K562 (cell line): ENCODE measurements around the gene SYNGR1. TPM values are rescaled to one million over a fixed set of nuclear protein-coding genes. Genes with fewer than 3 reads are reported as not detected.

Experiments used
- ATAC-seq: fragments of 200-7000 bp; cut with Tn5 transposase; 3 replicates; pipeline ENCODE4 v1.9.1; 2020; ENCODE audit warnings: moderate library complexity
- BruUV-seq: library from RNA; stranded (reverse); fragments of 400-500 nt; replicated peaks from 2 replicates; lab custom pipeline; 2021; lab: Mats Ljungman, UMichigan
- CTCF ChIA-PET: fragments of 300-600 bp; formaldehyde crosslinking; extraction: SDS; loops from one replicate; lab custom pipeline; 2021; ENCODE audit warnings: low intra/inter-chr PET ratio; lab: Yijun Ruan, JAX
- POLR2A ChIA-PET: fragments of 300-600, 350-650 bp; sonication (Branson Sonifier 250); formaldehyde crosslinking; extraction: SDS; loops from one replicate; lab custom pipeline; 2021; ENCODE audit warnings: antibody characterized with exemption, inconsistent platforms; lab: Yijun Ruan, JAX
- DNase-seq, 4 experiments: peaks; one replicate each; pipeline versions ENCODE4 v3.0.0 to v3.0.0-alpha.2; 2011 to 2018; ENCODE audit warnings: low spot score in 3 of 4, mixed read lengths in 3 of 4; ENCODE audit errors: extremely low read depth in 1 of 4
- FAIRE-seq: peaks from 2 replicates; lab custom pipeline; 2011; peaks lifted over from hg19 to GRCh38; lab: Jason Lieb, UNC
- H2AFZ ChIP-seq: 2 replicates; pipeline ENCODE4 v1.6.0; 2011; ENCODE audit warnings: low read depth, low read length, control low read depth, inconsistent platforms
- H3K27ac ChIP-seq: fragments of 200-600 bp; 3 replicates; pipeline ENCODE4 v1.8.0; 2011; ENCODE audit warnings: low read depth, mild to moderate bottlenecking, control low read depth, inconsistent platforms, low read length, moderate library complexity, mixed read lengths; ENCODE audit errors: extremely low read depth
- H3K27me3 ChIP-seq, 2 experiments: fragments of 300-600 bp in 1 of 2; 2 replicates in 1 of 2; 3 replicates in 1 of 2; pipeline versions ENCODE4 v1.6.0 to v1.8.0; 2011; ENCODE audit warnings: inconsistent platforms in 2 of 2, low read length in 2 of 2, mild to moderate bottlenecking in 1 of 2, mixed read lengths in 1 of 2, moderate library complexity in 1 of 2; ENCODE audit not compliant: control insufficient read depth in 2 of 2, insufficient read depth in 2 of 2
- H3K36me3 ChIP-seq: fragments of 300-600 bp; 3 replicates; pipeline ENCODE4 v1.8.0; 2011; ENCODE audit warnings: mild to moderate bottlenecking, low read length, inconsistent platforms; ENCODE audit not compliant: control insufficient read depth, insufficient read depth
- H3K4me1 ChIP-seq, 2 experiments: fragments of 200-600 bp in 1 of 2; replicated peaks in 1 of 2; 2 replicates in 1 of 2; 3 replicates in 1 of 2; pipeline versions ENCODE4 v1.5.1 to v1.8.0; 2011; ENCODE audit warnings: inconsistent platforms in 2 of 2, low read length in 2 of 2, mild to moderate bottlenecking in 1 of 2, mixed read lengths in 1 of 2, moderate library complexity in 1 of 2; ENCODE audit not compliant: control insufficient read depth in 2 of 2, insufficient read depth in 2 of 2
- H3K4me2 ChIP-seq: 2 replicates; pipeline ENCODE4 v1.6.1; 2011; ENCODE audit warnings: low read length, control low read depth, inconsistent platforms, mixed read lengths; ENCODE audit not compliant: insufficient read depth
- H3K4me3 ChIP-seq: fragments of 200-600 bp; sonication (generic), shearing (Covaris generic); 2 replicates; pipeline ENCODE4 v1.5.1; 2016; ENCODE audit warnings: control low read depth, inconsistent platforms
- H3K79me2 ChIP-seq: fragments of 200-600 bp; 3 replicates; pipeline ENCODE4 v1.8.0; 2011; ENCODE audit warnings: low read length, inconsistent platforms; ENCODE audit not compliant: control insufficient read depth, insufficient read depth
- H3K9ac ChIP-seq, 2 experiments: 2 replicates each; pipeline versions ENCODE4 v1.6.0 to v1.6.1; 2011; ENCODE audit warnings: low read depth in 2 of 2, low read length in 2 of 2, control low read depth in 1 of 2, inconsistent platforms in 1 of 2, mild to moderate bottlenecking in 1 of 2, mixed read lengths in 1 of 2; ENCODE audit not compliant: insufficient read depth in 1 of 2
- H3K9me1 ChIP-seq: one replicate; pipeline ENCODE4 v1.6.0; 2011; ENCODE audit warnings: inconsistent platforms, mild to moderate bottlenecking, low read length, moderate library complexity; ENCODE audit not compliant: control insufficient read depth, insufficient read depth
- H3K9me3 ChIP-seq: replicated peaks from 2 replicates; pipeline ENCODE4 v1.5.1; 2011; ENCODE audit warnings: low read depth, low read length, inconsistent platforms; ENCODE audit not compliant: control insufficient read depth, insufficient read depth
- H4K20me1 ChIP-seq: replicated peaks from 2 replicates; pipeline ENCODE4 v1.6.1; 2011; ENCODE audit warnings: low read length, inconsistent platforms, mixed read lengths; ENCODE audit not compliant: control insufficient read depth, insufficient read depth
- ARNT ChIP-seq, 2 experiments: fragments of 450-650 bp; IDR thresholded peaks; 2 replicates each; pipeline ENCODE4 v1.6.1; 2016; ENCODE audit warnings: mild to moderate bottlenecking in 1 of 2
- BCLAF1 ChIP-seq, 2 experiments: fragments of 450-650 bp in 1 of 2; IDR thresholded peaks; 2 replicates each; pipeline ENCODE4 v1.6.1; 2011 to 2017; ENCODE audit warnings: low read depth in 2 of 2, antibody characterized with exemption in 1 of 2, borderline replicate concordance in 1 of 2, low read length in 1 of 2, mild to moderate bottlenecking in 1 of 2, mixed read lengths in 1 of 2; ENCODE audit not compliant: control insufficient read depth in 1 of 2
- CBFB ChIP-seq: sonication (generic); formaldehyde crosslinking; IDR thresholded peaks from 2 replicates; pipeline ENCODE4 v1.4.0; 2020; ENCODE audit warnings: mild to moderate bottlenecking, missing genetic modification reagents
- FOXJ3 ChIP-seq: sonication (generic); formaldehyde crosslinking; IDR thresholded peaks from 2 replicates; pipeline ENCODE4 v1.4.0; 2020; ENCODE audit warnings: mild to moderate bottlenecking, missing genetic modification reagents
- GATAD2A ChIP-seq: fragments of 450-650 bp; IDR thresholded peaks from 2 replicates; pipeline ENCODE4 v1.6.1; 2017
- HDAC8 ChIP-seq: fragments of 450-650 bp; IDR thresholded peaks from 2 replicates; pipeline ENCODE4 v1.6.1; 2016; ENCODE audit warnings: mild to moderate bottlenecking, missing genetic modification characterization, moderate library complexity, missing compliant biosample characterization
- HOXB6 ChIP-seq: fragments of 250-450 bp; sonication (Bioruptor Pico); IDR thresholded peaks from 2 replicates; pipeline ENCODE4 v1.5.1; 2022; ENCODE audit warnings: mild to moderate bottlenecking, borderline replicate concordance
- MCM7 ChIP-seq, 2 experiments: fragments of 450-650 bp; IDR thresholded peaks; 2 replicates each; pipeline ENCODE4 v1.6.1; 2016 to 2018
- PTRF ChIP-seq: fragments of 450-650 bp; IDR thresholded peaks from 2 replicates; pipeline ENCODE4 v1.6.1; 2016; ENCODE audit warnings: mild to moderate bottlenecking, missing genetic modification characterization, missing compliant biosample characterization
- RREB1 ChIP-seq: fragments of 250-450 bp; sonication (Bioruptor Pico); IDR thresholded peaks from 2 replicates; pipeline ENCODE4 v1.4.0; 2020
- SIX5 ChIP-seq, 2 experiments: IDR thresholded peaks; 2 replicates each; pipeline ENCODE4 v1.6.1; 2011; ENCODE audit warnings: low read length in 2 of 2, borderline replicate concordance in 1 of 2, low read depth in 1 of 2, mild to moderate bottlenecking in 1 of 2, moderate library complexity in 1 of 2; ENCODE audit not compliant: insufficient read depth in 1 of 2
- SMAD1 ChIP-seq: fragments of 150-350 bp; IDR thresholded peaks from 2 replicates; pipeline ENCODE4 v1.6.1; 2014; ENCODE audit warnings: low read length, low read depth; ENCODE audit not compliant: partially characterized antibody
- SMARCC2 ChIP-seq: fragments of 450-650 bp; IDR thresholded peaks from 2 replicates; pipeline ENCODE4 v1.6.1; 2017; ENCODE audit warnings: antibody characterized with exemption, moderate library complexity, mild to moderate bottlenecking, low read depth
- SP2 ChIP-seq: IDR thresholded peaks from 2 replicates; pipeline ENCODE4 v1.6.1; 2011; ENCODE audit warnings: mild to moderate bottlenecking, low read depth, low read length, moderate library complexity; ENCODE audit not compliant: poor library complexity, severe bottlenecking; ENCODE audit errors: extremely low read depth
- ZNF174 ChIP-seq: fragments of 250-450 bp; sonication (Bioruptor Pico); IDR thresholded peaks from 2 replicates; pipeline ENCODE4 v1.4.0; 2020; ENCODE audit warnings: mild to moderate bottlenecking
- ZNF707 ChIP-seq: fragments of 250-450 bp; sonication (Bioruptor Pico); conservative IDR thresholded peaks from 2 replicates; pipeline ENCODE4 v1.8.0; 2022; ENCODE audit warnings: inconsistent platforms, mild to moderate bottlenecking, moderate library complexity
- WGBS: fragments of 100-300 bp; shearing (Covaris generic); methylation state at CpG from one replicate; pipeline ENCODE4 v1.1.6; 2016; ENCODE audit warnings: low coverage, mixed read lengths; ENCODE audit not compliant: insufficient coverage; ENCODE audit errors: missing lambda C conversion rate; 5-methylcytosine and 5-hydroxymethylcytosine counted together
- in situ Hi-C: fragments of 300-500 bp; cut with MboI; formaldehyde crosslinking; loops from 4 replicates; pipeline ENCODE4 v1.15.0; 2018; ENCODE audit warnings: inconsistent platforms, mixed read lengths
- intact Hi-C: fragments of 100-400 bp; cut with micrococcal nuclease; formaldehyde crosslinking; loops from 2 replicates; pipeline ENCODE4 v1.14.2; 2022
- polyA plus RNA-seq, 8 experiments: library from polyadenylated mRNA; depleted of rRNA in 4 of 8; stranded (reverse) in 5 of 8; unstranded in 3 of 8; fragments of >200 nt; fragmentation: Nextera tagmentation in 2 of 8; fragmentation: Illumina TruSeq in 1 of 8; extraction: Ambion mirVana in 2 of 8; extraction: Trizol in 1 of 8; gene quantifications; 2 replicates each; pipeline versions ENCODE4 v1.2.1 to v1.2.3, GENCODE V29; 2011 to 2014; ENCODE audit warnings: inconsistent platforms in 1 of 8, missing spikeins in 1 of 8
- total RNA-seq, 7 experiments: library from RNA; depleted of rRNA in 6 of 7; stranded (reverse); fragments of >200 nt in 6 of 7; fragmentation: Illumina TruSeq in 2 of 7; extraction: Trizol in 2 of 7; gene quantifications; 2 replicates each; pipeline versions ENCODE4 v1.2.1 to v1.2.3, GENCODE V29; 2011 to 2021; ENCODE audit warnings: low replicate concordance in 1 of 7

Gene SYNGR1
- total and polyA plus RNA-seq, 9 of the 15 experiments (the other 6 are each of a cell fraction or from before 2014, with no cell fraction given), result 1.8 to 15.9 (median 5.5) TPM

GRCh38 chr22:39422101-39422500, 72.3 kb downstream of the SYNGR1 start:
- no TSS peak for BruUV-seq
- H3K27me3 ChIP-seq, result no peaks in the 10 kb centered on the region
- in situ Hi-C loops, result no loop called here
- ChIA-PET POLR2A (no interaction called here), CTCF (no interaction called here)
- no peaks in the 10 kb centered on the region for H3K9me3 ChIP-seq
- no peak overlapping the region for H3K9ac ChIP-seq
- 83% methylated on average over 3 of the region's 7 CpGs for WGBS
- H4K20me1 ChIP-seq, result no peaks in the 10 kb centered on the region
- no peaks in the 10 kb centered on the region for H3K9me1 ChIP-seq
- H2AFZ ChIP-seq, result no peak overlapping the region
- H3K79me2 ChIP-seq, result no peaks in the 10 kb centered on the region
- intact Hi-C loops, result no loop called here
- peaks cover 3 to 5% of the 10 kb centered on the region in 2 experiments; a peak in 4 of 5 replicates for H3K4me1 ChIP-seq
- no peak for DNase-seq
- ATAC-seq, result no peak
- H3K27ac ChIP-seq, result no peak overlapping the region
- TF ChIP-seq HOXB6, result no peak
- no peak for TF ChIP-seq GATAD2A
- no peak for TF ChIP-seq ZNF707 (CRISPR knock-in tag)
- TF ChIP-seq MCM7 (IDR thresholded peaks at IDR 0.05), result no peak
- no peak for TF ChIP-seq HDAC8 (tag)
- TF ChIP-seq SMAD1, result no peak
- no peak for TF ChIP-seq RREB1 (CRISPR knock-in tag)
- TF ChIP-seq SP2, result no peak
- TF ChIP-seq CBFB (CRISPR knock-in tag), result no peak
- no peak for TF ChIP-seq ARNT (IDR thresholded peaks at IDR 0.05)
- TF ChIP-seq SIX5 (IDR thresholded peaks at IDR 0.05; ENCODE audit: borderline replicate concordance in 1 of 2, insufficient read depth in 1 of 2, low read depth in 1 of 2, low read length in 2 of 2), result no peak
- no peak for TF ChIP-seq FOXJ3 (CRISPR knock-in tag)
- TF ChIP-seq SMARCC2, result no peak
- no peak for TF ChIP-seq PTRF (tag)
- no peak for TF ChIP-seq BCLAF1 (IDR thresholded peaks at IDR 0.05; ENCODE audit: borderline replicate concordance in 1 of 2, control insufficient read depth in 1 of 2, low read depth in 2 of 2, low read length in 1 of 2)
- TF ChIP-seq ZNF174 (CRISPR knock-in tag), result no peak
- peaks cover 68% of the 10 kb centered on the region for H3K36me3 ChIP-seq
- no peak for FAIRE-seq
- no peak overlapping the region for H3K4me2 ChIP-seq
- no peak overlapping the region for H3K4me3 ChIP-seq
